COLO829 (cell line): ENCODE data around the gene TLX2.
"Not testable (repeated sequence)": the region's sequence is repeated elsewhere in the genome, so short reads cannot be mapped to it uniquely, and the experiment has no call there.

ENCODE experiments used
- DNase-seq: peaks from one replicate; pipeline ENCODE4 v3.0.0; 2012; ENCODE audit warnings: low spot score

Gene TLX2

DNA sequence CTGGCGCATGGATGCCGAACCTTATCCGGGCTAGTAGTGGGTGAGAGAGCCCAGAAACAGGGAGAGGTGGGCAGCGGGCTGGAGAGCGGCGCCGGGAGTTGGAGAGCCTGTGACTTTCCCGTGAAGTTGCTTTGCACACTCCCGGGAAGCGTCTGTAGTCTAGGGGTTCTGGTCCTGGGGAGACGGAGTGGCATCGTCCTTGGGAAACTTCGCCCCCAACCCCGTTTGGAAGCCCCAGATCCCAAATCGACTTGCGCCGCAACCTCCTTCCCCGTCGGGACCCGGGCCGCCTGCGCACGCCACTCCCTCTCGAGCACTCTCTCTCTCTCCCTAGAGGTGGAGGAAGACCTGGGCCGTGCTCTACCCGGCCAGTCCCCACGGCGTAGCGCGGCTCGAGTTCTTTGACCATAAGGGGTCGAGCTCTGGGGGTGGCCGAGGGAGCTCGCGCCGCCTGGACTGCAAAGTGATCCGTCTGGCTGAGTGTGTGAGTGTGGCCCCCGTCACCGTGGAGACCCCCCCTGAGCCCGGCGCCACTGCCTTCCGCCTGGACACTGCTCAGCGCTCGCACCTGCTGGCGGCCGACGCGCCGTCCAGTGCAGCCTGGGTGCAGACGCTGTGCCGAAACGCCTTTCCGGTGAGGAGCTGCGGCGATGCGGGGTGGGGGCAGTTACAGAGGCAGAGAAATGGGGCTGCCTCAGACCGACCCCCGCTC is 40.7 kb downstream of the TLX2 start:
- no peak for DNase-seq

DNA sequence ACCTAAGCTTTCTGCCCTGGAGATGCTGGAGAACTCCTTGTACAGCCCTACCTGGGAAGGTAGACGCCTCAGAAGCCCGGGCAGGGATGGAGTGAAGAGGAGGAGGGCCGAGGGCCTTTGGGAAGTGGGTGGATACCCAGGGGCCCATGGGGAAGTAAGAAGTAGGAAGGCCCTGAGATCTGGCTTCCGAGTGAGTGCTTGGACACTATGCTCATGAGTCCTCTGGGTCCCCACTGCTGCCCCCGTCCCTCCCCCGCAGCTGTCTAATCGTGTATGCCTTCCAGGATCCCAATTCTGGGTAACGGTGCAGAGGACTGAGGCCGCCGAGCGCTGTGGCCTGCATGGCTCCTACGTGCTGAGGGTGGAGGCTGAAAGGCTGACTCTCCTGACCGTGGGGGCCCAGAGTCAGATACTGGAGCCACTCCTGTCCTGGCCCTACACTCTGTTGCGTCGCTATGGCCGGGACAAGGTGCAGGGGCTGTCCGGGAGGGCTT is 41.4 kb downstream of the TLX2 start:
- DNase-seq = no peak

DNA sequence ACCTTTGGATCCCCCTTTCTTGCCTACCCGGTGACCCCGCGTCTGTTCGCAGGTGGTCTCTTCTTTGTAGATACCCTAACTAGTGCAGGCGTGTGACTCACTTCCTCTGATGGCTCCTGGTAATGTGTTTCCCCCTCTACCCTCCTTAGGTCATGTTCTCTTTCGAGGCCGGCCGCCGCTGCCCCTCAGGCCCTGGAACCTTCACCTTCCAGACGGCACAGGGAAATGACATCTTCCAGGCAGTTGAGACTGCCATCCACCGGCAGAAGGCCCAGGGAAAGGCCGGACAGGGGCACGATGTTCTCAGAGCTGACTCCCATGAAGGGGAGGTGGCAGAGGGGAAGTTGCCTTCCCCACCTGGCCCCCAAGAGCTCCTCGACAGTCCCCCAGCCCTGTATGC is 41.9 kb downstream of the TLX2 start:
- DNase-seq = no peak

DNA sequence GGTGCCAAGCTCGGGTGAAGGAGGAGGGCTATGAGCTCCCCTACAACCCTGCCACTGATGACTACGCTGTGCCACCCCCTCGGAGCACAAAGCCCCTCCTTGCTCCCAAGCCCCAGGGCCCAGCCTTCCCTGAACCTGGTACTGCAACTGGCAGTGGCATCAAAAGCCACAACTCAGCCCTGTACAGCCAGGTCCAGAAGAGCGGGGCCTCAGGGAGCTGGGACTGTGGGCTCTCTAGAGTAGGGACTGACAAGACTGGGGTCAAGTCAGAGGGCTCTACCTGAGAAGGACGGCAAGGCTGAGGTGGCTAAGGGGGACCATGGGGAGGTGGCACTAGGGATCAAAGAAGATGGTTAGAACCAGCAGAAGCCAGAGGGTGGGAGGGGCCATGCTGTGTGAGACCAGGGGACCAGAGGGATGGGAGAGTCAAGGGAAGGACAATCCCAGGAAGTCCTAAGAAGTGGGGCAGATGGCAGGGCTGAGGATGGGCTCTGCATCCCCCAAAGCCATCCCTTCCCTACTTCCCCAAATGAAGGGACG is 42.7 kb downstream of the TLX2 start:
- DNase-seq = no peak

DNA sequence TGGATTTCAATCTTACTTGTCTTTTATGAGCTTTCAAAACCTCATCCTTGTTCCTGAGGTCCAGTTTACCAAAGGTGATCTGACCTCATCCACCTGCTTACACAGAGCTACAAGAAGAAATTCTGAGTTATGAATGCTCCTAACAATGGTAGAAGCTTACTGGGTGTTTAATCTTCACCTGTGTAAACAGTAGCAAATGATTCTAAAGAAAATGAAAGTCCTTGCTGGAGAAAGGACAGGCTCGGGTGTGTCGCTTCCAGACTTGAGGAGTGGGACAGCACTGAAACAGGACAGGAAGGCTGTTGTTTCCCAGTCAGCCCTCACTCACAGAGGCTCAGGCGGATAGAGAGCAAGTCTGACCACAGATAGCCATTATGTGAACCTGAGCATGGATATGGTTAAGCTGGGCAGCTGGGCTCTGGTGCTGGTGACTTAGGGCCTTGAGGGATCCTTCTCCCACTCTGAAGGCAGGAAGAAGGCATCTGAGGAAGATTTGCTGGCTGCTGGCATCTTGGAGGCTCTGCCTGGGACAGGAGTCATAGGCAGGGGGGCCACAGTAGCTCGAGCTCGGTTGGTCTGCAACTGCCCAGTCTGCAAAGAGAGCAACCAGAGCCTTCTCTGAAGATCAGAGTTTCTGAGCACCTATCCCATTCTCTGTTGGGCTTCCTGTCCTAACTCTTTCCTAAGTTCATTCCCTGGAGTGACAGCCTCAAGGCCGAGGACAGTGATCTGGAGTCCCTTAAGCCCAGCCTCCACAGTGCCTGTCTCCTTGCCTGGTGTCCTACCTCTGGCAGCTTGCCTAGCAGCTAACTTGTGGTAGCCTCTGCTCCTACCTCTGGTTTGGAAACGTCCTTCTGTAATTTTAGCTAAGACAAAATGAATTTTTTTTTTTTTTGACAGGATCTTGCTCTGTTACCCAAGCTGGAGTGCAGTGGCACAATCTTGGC is 44.3 kb downstream of the TLX2 start:
- no peak for DNase-seq

DNA sequence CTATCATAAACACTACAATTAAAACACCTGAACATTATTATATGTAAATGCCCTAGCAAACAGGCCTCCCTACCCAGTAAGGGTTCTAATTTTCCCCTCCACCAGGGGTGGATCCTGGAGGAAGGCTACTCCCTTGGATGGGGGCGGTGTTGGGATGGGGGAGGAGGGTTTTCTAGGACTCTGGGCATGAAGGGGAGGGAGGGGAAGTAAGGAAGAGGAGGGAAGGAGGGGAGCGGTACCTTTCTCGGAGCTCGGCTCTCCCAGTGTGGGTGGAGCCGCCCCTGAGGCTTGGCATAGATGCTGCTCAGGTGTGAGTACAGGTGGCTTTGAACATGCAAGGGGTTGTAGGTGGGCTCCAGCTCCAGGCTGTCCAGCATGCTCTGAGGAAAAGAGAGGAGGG is 45.7 kb downstream of the TLX2 start:
- no peak for DNase-seq

DNA sequence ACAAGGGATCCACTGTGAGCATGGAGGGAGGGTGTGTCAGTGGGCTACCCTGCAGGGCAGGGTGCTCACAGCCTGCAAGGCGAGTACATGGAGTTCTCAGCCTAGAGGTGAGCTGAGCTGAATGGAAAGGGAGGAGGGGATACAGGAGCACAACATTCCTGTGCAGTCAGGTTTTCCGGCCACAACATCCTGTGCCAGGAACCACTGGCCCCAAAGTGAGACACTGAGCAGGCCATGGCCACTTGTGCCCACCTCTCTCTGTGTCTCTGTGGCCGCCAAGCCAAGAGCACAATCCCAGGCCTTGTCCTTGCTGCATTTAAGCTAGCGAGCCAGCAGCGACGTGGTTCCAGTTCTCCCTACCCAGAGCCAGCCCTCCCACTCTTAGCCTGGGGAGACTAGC is 46.3 kb downstream of the TLX2 start:
- no peak for DNase-seq

DNA sequence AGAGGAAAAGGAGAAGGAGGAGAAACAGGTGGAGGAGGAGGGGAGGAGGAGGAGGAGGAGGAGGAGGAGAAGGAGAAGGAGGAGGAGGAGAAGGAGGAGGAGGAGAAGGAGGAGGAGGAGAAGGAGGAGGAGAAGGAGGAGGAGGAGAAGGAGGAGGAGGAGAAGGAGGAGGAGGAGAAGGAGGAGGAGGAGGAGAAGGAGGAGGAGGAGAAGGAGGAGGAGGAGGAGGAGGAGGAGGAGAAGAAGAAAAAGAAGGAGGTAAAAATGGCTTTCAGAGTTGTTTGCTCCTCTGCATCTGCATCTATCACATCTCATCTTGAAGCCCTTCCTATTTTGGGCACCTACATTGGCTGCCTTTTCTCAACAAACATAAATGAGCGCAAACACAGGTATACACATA is 46.8 kb downstream of the TLX2 start:
- not testable (repeated sequence) for DNase-seq

DNA sequence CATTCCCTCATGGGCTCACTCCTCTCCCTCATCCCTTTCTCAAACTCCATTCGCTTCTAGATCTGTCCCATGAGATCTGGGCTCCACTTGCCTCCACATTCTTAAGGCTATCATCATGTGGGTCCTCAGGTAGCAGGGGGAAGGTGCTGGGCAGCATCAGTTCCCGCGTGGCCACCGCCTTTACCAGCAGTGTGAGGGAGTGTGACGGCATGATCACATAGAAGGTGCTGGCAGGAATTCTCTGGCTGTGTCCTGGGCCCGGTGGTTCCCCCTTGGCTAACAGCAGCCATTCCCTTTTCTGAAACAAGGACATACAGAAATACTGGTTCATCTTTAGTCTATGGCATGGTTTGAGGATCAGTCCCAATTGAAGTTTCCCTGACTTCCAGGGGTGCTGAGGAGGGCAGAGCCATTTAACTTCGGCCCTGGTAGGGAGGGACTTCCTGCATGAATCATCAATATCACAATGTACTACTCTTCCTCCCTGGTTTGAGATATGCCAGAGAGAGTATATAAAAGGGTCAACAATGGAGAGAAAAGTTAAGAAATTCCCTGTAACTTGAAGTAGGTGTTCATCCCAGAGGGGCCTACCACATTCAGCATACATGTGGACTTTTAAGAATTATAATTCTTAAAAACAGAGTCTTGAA is 48.0 kb downstream of the TLX2 start:
- DNase-seq = no peak

DNA sequence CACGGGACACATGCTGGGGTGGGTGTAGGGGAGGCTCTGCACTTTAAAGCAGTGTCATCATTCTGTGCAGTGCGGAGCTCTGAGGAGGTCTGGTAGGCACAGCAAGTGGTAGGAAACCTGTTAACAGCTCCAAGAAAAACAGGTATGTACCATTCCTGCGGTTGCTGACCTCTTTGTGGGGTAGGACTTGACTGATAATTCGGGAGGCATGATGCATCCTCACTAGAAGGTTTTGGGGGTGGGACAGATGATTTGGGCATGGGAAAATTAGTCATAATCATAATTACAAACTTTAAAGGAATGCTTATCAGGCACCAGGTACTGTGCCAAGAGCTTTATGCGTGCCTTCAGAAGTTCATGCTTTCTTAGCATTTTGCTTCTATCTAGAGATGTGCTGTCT is 50.0 kb downstream of the TLX2 start:
- DNase-seq = no peak

DNA sequence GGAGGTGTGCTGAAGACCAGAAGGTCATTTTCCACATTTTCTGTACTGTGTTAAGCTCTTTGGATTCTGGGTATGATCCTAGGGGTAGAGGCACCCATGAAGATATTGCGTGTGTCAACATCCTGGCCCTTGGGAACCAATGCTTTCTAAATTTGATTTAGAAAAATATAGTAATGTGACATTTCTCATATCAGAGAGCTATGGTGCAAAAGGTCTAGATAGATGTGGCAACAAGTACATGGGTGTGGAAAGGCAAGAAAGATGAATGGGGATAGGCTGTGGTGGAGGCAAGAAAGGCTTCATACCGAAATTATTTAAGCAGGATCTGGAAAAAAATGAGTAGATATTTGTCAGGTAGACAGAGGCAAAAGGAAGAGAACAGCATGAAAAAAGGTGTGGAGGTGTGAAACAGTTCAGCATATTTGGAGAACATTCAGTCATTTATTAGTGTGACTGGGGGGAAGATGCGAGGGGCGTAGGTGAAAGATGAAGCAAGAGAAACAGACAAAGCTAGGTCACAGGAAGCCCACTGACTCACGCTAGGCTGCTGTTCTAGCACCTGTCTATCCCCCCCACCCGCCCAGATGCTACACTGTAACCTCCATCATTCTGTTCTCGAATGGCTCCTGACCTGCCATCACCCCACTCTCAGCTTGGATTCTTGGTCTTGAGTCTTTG is 52.0 kb downstream of the TLX2 start:
- DNase-seq = no peak

DNA sequence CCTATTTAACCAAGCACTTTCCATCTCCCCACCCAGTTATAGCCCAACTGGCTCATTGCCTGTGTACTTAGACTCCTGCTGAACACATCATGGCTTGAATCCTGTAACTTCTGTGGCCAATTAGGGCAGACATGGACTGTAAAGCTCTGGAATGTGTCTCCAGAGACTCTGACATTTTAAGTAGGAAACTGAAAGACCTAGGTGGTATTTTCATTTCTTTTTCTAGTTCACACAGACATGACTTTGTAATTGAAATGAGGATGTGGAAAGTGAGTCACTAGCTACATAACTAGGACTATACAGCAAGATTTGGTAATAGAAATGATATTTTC is 52.5 kb downstream of the TLX2 start:
- DNase-seq = peak; percentile 73
